H54 (cell line): Measurements from ENCODE around the gene COX7B.
"Not testable (repeated sequence)": the region's sequence is repeated elsewhere in the genome, so short reads cannot be mapped to it uniquely, and the experiment has no call there.

ENCODE experiments used
- DNase-seq: peaks from one replicate; pipeline ENCODE4 v3.0.0; 2011; ENCODE audit warnings: low spot score, mixed read lengths; ENCODE audit not compliant: insufficient read length
- FAIRE-seq: peaks from 3 replicates; lab custom pipeline; 2011; peaks lifted over from hg19 to GRCh38; lab: Jason Lieb, UNC
- POLR2A ChIP-seq: IDR thresholded peaks from 2 replicates; pipeline ENCODE4 v1.6.1; 2011; ENCODE audit warnings: low read depth, mild to moderate bottlenecking, low read length

The COX7B gene

DNA sequence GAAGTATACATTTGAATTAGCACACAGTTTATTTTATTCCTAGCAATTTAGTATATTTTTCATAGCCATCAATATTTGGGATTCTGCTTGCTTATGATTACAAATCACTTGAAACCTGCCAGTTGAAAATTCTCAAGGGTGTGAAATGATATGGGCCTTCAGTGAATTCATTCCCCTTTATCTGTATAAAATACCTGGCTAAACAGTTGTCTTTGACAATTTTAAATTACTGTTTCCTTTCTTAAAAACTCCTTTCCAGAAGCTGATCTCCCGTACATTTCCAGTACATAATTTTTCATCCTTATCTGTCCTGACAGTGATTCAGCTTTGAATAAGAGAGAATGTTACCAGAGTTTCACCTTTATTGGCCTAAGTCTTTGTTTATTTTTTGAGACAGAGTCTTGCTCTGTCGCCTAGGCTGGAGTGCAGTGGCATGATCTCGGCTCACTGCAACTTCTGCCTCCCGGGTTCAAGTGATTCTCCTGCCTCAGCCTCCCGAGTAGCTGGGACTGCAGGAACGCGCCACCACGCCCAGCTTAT, 25.1 kb downstream of the COX7B start:
- TF ChIP-seq POLR2A, result no peak
- no peak for DNase-seq
- no peak for FAIRE-seq

DNA sequence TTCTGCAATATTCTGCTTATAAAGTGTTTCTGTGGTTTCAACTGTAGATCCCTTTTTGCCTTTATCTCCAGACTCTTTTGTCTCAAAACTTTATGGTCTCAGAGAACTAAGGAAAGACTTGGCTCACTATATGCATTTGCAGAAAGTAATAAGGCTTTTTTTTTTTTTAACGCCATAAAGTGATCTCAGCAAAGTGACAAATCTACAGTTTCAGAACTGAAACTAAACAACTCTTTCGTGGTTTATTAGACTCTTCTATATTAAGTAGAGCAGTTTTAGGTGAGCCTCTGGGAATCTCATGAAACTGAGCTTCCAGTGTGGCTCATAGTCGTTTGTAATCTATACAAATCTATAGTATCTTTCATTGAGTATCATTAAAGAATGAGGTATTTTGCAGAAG, 26.5 kb downstream of the COX7B start:
- no peak for FAIRE-seq
- DNase-seq, result no peak
- no peak for TF ChIP-seq POLR2A

DNA sequence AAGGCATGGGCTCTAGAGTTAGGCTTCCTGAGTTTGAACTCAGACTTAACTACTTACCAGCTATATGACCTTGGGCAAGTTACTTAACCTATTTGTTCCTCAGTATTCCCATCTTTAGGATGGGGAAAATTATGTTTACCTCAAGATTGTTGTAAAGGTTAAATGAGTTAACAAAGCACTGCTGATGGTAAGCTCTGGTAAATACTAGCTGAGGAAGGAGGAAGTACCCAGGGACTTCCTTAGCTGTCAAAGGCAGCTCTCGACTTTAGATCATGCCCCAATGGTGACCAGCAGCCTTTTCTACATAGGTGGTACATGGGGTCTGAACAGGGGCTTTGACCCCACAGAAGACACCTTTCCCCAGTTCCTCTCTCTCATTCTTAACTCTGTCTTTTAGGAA, 31.3 kb downstream of the COX7B start:
- FAIRE-seq, result no peak
- TF ChIP-seq POLR2A, result no peak
- no peak for DNase-seq

DNA sequence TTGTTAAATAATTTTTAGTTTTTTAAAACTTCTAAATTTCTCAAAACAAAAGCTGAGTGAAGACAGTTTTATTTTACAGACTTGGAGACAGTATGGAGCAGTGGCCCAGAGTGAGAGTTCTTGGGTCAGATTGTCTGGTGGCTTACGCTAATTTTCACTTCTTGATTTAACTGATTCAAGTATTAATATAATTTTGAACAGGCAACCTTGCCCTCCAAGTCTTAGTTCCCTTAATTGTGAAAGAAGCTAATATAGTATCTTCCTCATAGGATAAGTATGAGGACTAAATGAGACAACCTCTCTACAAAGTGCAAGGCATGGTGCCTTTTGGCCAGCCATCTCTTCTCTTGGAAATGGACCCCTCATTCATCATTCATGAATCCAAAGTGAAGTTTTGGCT, 36.6 kb downstream of the COX7B start:
- no peak for DNase-seq
- no peak for FAIRE-seq
- no peak for TF ChIP-seq POLR2A

DNA sequence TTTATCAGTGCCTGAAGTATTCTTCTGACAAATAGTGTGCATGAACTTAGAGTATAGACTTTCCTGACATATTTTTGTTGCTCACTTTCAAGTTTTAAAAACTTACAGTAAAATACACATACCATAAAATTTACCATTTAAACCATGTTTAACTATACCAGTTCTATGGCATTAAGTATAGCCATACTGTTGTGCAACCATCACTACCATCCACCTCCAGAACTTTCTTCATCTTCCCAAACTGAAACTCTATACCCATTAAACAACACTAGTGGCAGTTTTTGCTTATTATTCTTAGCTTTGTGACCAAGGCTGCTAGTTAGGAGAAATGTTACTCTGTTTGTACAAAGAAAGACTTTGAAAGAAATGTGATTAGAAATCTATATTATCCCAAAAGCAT, 37.0 kb downstream of the COX7B start:
- FAIRE-seq, result no peak
- no peak for TF ChIP-seq POLR2A
- no peak for DNase-seq

DNA sequence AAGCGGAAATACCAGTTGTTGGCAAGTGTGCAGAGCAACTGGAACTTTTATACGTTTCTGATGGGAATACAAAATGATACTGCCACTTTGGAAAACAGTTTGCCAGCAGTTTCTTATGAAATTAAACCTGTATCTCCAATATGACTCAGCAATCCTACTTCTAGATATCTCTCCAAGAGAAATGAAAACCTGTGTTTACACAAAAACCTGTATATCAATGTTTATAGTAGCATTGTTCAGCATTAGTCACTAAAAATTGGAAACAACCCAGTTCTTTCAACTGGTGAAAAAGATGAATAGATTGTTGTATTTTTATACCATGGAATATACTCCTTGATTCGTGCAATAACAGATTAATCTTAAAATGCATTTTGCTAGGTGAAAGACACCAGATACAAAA, 38.0 kb downstream of the COX7B start:
- FAIRE-seq, result peak; percentile 64
- no peak for DNase-seq
- no peak for TF ChIP-seq POLR2A

DNA sequence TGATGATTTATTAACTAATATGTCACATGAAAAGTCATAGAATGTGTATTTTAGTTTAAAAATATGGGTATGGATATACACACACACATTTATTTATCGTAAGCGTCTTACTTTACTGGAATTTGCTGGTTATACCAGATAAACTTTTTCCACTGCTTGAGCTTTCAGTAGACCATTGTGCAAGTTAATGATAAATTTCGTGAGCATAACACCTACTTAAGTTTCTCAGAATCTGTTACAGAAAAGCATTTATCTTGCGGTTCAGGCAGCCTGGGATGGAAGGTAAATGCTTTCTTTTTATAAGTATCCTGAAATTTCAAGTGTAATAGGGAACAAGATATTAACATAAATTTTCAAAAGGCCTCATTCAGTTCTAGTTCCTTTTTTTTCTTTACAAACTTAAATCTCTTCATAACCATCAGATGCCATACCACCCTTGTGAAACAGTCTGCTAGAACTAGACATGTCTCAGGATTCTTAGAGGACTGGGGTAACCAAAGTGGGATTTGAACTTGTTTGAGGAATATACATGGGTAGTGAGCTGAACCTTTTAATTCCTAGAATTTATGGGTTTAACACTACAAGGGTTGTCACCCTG, 38.9 kb downstream of the COX7B start:
- TF ChIP-seq POLR2A, result no peak
- FAIRE-seq, result no peak

DNA sequence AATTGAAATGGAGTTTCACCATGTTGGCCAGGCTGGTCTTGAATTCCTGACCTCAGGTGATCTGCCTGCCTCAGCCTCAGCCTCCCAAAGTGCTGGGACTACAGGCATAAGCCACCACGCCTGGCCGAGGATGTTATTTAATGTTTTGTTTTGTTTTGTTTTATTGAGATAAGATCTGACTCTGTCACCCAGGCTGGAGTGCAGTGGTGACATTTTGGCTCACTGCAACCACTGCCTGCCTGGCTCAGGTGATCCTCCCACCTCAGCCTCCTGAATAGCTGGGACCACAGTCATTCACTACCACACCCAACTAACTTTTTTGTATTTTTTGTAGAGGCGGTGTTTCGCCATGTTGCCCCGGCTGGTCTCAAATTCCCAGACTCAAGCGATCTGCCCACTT, 45.8 kb downstream of the COX7B start:
- not testable (repeated sequence) for DNase-seq, FAIRE-seq

More for the DNA sequence above, 38.9 kb downstream of the COX7B start:
- DNase-seq, result no peak

DNA sequence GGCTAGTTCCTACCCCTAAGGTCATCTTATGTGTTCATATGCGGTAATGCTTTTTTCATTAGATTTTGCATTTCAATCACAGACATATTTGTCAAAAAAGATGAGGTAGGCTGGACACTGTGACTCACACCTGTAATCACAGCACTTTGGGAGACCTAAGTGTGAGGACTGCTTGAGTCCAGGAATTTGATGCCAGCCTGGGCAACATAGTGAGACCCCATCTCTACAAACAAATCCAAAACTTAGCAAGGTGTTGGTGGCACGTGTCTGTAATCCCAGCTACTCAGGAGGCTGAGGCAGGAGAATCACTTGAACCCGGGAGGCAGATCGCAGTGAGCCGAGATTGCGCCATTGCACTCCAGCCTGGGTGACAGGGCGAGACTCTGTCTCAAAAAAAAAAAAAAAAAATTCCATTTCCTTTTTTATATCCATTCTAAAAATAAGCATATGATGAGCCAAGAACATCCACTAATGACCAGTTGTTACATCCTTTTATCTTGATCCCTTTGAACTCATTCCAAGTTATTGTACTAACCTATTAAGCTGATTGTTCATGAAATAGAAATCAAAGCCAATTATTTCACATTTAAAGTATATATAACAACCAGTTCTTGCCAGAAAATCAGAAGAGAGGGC, 46.8 kb downstream of the COX7B start:
- no peak for TF ChIP-seq POLR2A
- no peak for DNase-seq
- FAIRE-seq, result no peak

DNA sequence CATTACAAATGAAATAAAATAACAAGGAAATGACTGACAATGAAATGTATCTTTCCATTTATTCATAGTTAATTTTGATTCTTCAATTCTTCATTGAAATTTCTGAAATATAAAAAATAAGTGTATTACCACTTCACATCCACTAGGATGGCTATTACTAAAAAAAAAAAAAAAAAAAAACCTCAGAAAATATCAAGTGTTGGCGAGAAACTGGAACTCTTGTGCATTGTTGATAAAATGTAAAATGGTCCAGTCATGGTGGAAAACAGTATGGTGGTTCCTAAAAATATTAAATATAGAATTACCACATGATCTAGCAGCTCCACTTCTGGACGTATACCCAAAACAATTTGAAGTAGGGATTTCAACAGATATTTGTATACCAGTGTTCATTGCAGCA, 47.3 kb downstream of the COX7B start:
- FAIRE-seq, result no peak
- no peak for DNase-seq
- TF ChIP-seq POLR2A, result no peak

DNA sequence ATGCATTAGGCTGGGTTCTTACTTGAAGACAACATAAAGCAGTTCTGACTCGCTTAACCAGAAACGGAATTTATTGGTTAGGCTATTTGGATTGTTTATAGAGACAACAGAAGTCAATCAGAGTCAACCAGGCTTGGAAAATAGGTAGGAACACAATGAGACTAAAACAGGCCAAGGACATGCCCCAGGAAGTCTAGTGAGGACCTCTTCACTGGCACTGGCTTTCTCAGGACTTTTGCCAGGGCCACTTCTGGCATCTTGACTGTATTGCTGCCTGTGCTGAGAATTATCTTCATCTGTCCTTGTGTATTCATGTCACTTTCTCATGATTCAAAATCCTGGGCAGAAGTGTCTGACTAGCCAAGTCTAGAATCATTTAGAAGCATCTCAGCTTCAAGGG, 50.6 kb downstream of the COX7B start:
- no peak for TF ChIP-seq POLR2A
- FAIRE-seq, result no peak
- no peak for DNase-seq

DNA sequence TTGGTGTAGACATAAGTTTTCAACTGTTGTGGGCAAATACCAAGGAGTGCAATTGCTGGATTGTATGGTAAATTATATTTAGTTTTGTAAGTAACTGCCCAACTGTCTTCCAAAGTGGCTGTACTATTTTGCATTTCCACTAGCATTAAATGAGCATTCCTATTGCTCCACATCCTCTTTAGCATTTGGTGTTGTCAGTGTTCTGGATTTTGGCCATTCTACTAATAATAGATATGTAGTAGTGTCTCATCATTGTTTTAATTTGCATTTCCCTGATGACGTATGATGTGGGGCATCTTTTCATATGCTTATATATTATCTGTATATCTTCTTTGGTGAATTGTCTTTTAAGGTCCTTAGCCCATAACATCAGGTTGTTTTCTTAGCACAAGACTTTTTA, 52.9 kb downstream of the COX7B start:
- FAIRE-seq (no peak), DNase-seq (no peak)
- no peak for TF ChIP-seq POLR2A

DNA sequence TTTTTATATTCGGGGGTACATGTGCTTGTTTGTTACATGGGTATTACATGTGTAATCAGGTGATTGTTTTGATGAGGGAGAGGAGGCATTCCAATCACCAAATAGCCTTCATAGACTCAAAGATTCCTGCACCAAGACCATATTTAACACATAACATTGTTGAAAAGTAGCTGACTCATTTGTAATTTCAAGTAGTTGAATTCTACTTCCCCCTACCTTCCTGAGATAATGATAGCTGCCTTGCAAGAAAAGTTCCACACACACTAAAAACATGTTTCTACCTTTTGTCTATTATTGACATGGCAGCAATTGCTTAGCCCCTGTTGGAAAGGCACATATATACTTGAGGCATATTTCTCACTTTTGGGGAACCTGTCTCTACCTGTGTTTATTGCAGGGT, 54.0 kb downstream of the COX7B start:
- FAIRE-seq (peak; percentile 11), DNase-seq (no peak)
- no peak for TF ChIP-seq POLR2A

DNA sequence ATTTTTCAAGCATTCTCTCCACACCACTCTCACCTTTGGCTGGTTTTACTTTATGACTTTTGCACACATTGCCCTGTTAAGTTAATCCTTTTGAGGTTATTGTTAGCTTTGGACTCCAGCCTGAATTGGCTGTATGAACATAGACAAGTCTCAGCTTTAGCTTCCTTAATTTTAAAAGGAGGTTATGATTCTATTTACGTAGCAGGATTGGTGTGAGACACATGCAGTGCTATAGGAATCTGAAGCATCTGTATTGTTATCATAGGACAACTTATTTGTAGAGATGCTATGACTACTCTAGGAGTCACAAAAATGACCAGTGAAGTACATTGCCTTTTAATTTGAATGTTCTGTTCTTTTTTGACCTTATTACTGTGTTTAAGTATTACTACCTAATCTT, 54.4 kb downstream of the COX7B start:
- DNase-seq, result no peak
- peak; percentile 15 for FAIRE-seq
- no peak for TF ChIP-seq POLR2A
